Chondrocyte (in vitro differentiated cells): ENCODE measurements around the gene SCGB1A1. TPM values are rescaled to one million over a fixed set of nuclear protein-coding genes. Genes with fewer than 3 reads are reported as not detected.
A peak's percentile ranks its signal among the peaks of the same experiment; 100 is the strongest.

Experiments used
- DNase-seq: peaks from one replicate; pipeline ENCODE4 v3.0.0; 2021; ENCODE audit warnings: mixed read lengths, low spot score
- H3K27ac Mint-ChIP-seq: one replicate; pipeline ENCODE4 v1.8.0; 2021; ENCODE audit warnings: mild to moderate bottlenecking, moderate library complexity, mixed read lengths; ENCODE audit not compliant: unreplicated experiment
- H3K27me3 Mint-ChIP-seq: 2 replicates; pipeline ENCODE4 v1.8.0; 2021; ENCODE audit warnings: low read depth, mixed read lengths
- H3K36me3 Mint-ChIP-seq: 2 replicates; pipeline ENCODE4 v1.8.0; 2021; ENCODE audit warnings: low read depth, mixed read lengths
- H3K4me1 Mint-ChIP-seq: 2 replicates; pipeline ENCODE4 v1.8.0; 2021; ENCODE audit warnings: low read depth, mild to moderate bottlenecking, mixed read lengths
- H3K4me3 Mint-ChIP-seq: one replicate; pipeline ENCODE4 v1.8.0; 2021; ENCODE audit warnings: mild to moderate bottlenecking, moderate library complexity, mixed read lengths; ENCODE audit not compliant: unreplicated experiment
- H3K9me3 Mint-ChIP-seq: 2 replicates; pipeline ENCODE4 v1.8.0; 2021; ENCODE audit warnings: low read depth, mixed read lengths
- CTCF ChIP-seq: fragments of 200-600 bp; sonication (generic); IDR thresholded peaks from 2 replicates; pipeline ENCODE4 v1.5.0; 2021; ENCODE audit warnings: antibody characterized with exemption, mild to moderate bottlenecking, moderate library complexity
- total RNA-seq: library from RNA; stranded (reverse); gene quantifications from 3 replicates; pipeline ENCODE4 v1.2.1, GENCODE V29; 2021

Gene SCGB1A1
- total RNA-seq, 1 donor from 2014 or later = not detected

GRCh38 chr11:62462508-62462892, 43.7 kb downstream of the SCGB1A1 start:
- TF ChIP-seq CTCF = no peak
- H3K27me3 Mint-ChIP-seq = no peaks in the 10 kb centered on the region
- H3K4me3 Mint-ChIP-seq = no peak overlapping the region
- H3K9me3 Mint-ChIP-seq = no peaks in the 10 kb centered on the region
- peaks cover 24% of the 10 kb centered on the region for H3K4me1 Mint-ChIP-seq
- DNase-seq = no peak
- peaks cover 2% of the 10 kb centered on the region for H3K36me3 Mint-ChIP-seq
- H3K27ac Mint-ChIP-seq = peak overlapping the region; percentile 67

GRCh38 chr11:62463121-62463542, 44.3 kb downstream of the SCGB1A1 start:
- H3K4me3 Mint-ChIP-seq = no peak overlapping the region

GRCh38 chr11:62464655-62465054, 45.8 kb downstream of the SCGB1A1 start:
- no peak overlapping the region for H3K4me3 Mint-ChIP-seq
- DNase-seq = no peak
- TF ChIP-seq CTCF = no peak
- no peaks in the 10 kb centered on the region for H3K27me3 Mint-ChIP-seq
- H3K4me1 Mint-ChIP-seq = peaks cover 24% of the 10 kb centered on the region
- H3K36me3 Mint-ChIP-seq = peaks cover 2% of the 10 kb centered on the region
- H3K9me3 Mint-ChIP-seq = no peaks in the 10 kb centered on the region
- no peak overlapping the region for H3K27ac Mint-ChIP-seq

More at GRCh38 chr11:62463121-62463542, 44.3 kb downstream of the SCGB1A1 start:
- no peak for DNase-seq
- H3K27me3 Mint-ChIP-seq = no peaks in the 10 kb centered on the region
- H3K27ac Mint-ChIP-seq = no peak overlapping the region
- no peak for TF ChIP-seq CTCF
- peaks cover 24% of the 10 kb centered on the region for H3K4me1 Mint-ChIP-seq
- no peaks in the 10 kb centered on the region for H3K9me3 Mint-ChIP-seq
- peaks cover 2% of the 10 kb centered on the region for H3K36me3 Mint-ChIP-seq

GRCh38 chr11:62466444-62466843, 47.6 kb downstream of the SCGB1A1 start:
- Mint-ChIP-seq H3K27ac (no peak overlapping the region), H3K36me3 (peaks cover 2% of the 10 kb centered on the region), H3K9me3 (no peaks in the 10 kb centered on the region), H3K27me3 (no peaks in the 10 kb centered on the region), H3K4me3 (no peak overlapping the region), H3K4me1 (peaks cover 17% of the 10 kb centered on the region)
- TF ChIP-seq CTCF = no peak
- no peak for DNase-seq

GRCh38 chr11:62468577-62468976, 49.7 kb downstream of the SCGB1A1 start:
- no peak overlapping the region for H3K27ac Mint-ChIP-seq
- TF ChIP-seq CTCF = no peak
- H3K4me3 Mint-ChIP-seq = no peak overlapping the region
- H3K4me1 Mint-ChIP-seq = peaks cover 13% of the 10 kb centered on the region
- DNase-seq = no peak
- H3K36me3 Mint-ChIP-seq = peaks cover 2% of the 10 kb centered on the region
- H3K27me3 Mint-ChIP-seq = no peaks in the 10 kb centered on the region
- no peaks in the 10 kb centered on the region for H3K9me3 Mint-ChIP-seq
